Activated CD8-positive, alpha-beta memory T cell treated with anti-CD3 and anti-CD28 coated beads, Interleukin-2, amount 10 ng/mL, durations not matched to agents 7 days and 5 days (primary cell): ENCODE data around the gene STRN3. TPM values are rescaled to one million over a fixed set of nuclear protein-coding genes. Genes with fewer than 3 reads are reported as not detected.
"Not testable (repeated sequence)": the region's sequence is repeated elsewhere in the genome, so short reads cannot be mapped to it uniquely, and the experiment has no call there.

Source experiments
- ATAC-seq: fragments of 150-1000 bp; cut with Tn5 transposase; one replicate; pipeline ENCODE4 v1.10.0; 2021; ENCODE audit warnings: moderate library complexity
- CTCF ChIA-PET: fragments of 350-600 bp; sonication (Branson Sonifier 250); formaldehyde crosslinking; loops from one replicate; lab custom pipeline; 2021; ENCODE audit warnings: antibody characterized with exemption; lab: Charles Lee
- DNase-seq: peaks from one replicate; pipeline ENCODE4 v3.0.0-alpha.2; 2020
- H3K27ac Mint-ChIP-seq: one replicate; pipeline ENCODE4 v1.8.0; 2021; ENCODE audit warnings: mild to moderate bottlenecking, mixed read lengths
- H3K27me3 Mint-ChIP-seq: one replicate; pipeline ENCODE4 v1.8.0; 2021; ENCODE audit warnings: mixed read lengths
- H3K36me3 Mint-ChIP-seq: one replicate; pipeline ENCODE4 v1.8.0; 2021; ENCODE audit warnings: mild to moderate bottlenecking, mixed read lengths
- H3K4me1 Mint-ChIP-seq: one replicate; pipeline ENCODE4 v1.8.0; 2021; ENCODE audit warnings: mixed read lengths
- H3K4me3 Mint-ChIP-seq: one replicate; pipeline ENCODE4 v1.8.0; 2021; ENCODE audit warnings: mild to moderate bottlenecking, moderate library complexity, mixed read lengths
- H3K9me3 Mint-ChIP-seq: one replicate; pipeline ENCODE4 v1.8.0; 2022; ENCODE audit warnings: low read depth, mixed read lengths
- total RNA-seq, 2 experiments: library from RNA; stranded (reverse); gene quantifications; one replicate each; pipeline ENCODE4 v1.2.3, GENCODE V29; 2021

STRN3 gene
- total RNA-seq: 10 to 100 TPM; 21.2 to 24.2 TPM

GRCh38 chr14:31026077-31026449, at the start of gene STRN3:
Gene STRN3 (minus strand): TSS chr14:31026379. CDS start chr14:31026185, 194 bp downstream.
- H3K4me3 Mint-ChIP-seq: peak within 1 kb of the TSS; percentile 90
- CTCF ChIA-PET: interaction anchor here (1.4 to 1.9 kb wide), 2 partner anchors 92 to 102 kb away, joined by 3 to 5 read pairs; no protein-coding TSS in a partner anchor
- no peak for DNase-seq
- no peaks in the 10 kb centered on the region for H3K9me3 Mint-ChIP-seq
- H3K36me3 Mint-ChIP-seq: peaks cover 19% of the 10 kb centered on the region
- no peaks in the 10 kb centered on the region for H3K27me3 Mint-ChIP-seq
- peaks cover 51% of the 10 kb centered on the region for H3K4me1 Mint-ChIP-seq
- peak within 1 kb of the TSS; percentile 96 for H3K27ac Mint-ChIP-seq
- no peak for ATAC-seq

- no peaks in the 10 kb centered on the region for H3K27me3 Mint-ChIP-seq
- no peak overlapping the region for H3K4me3 Mint-ChIP-seq
- H3K36me3 Mint-ChIP-seq: peaks cover 10% of the 10 kb centered on the region
- no peaks in the 10 kb centered on the region for H3K9me3 Mint-ChIP-seq
- no peaks in the 10 kb centered on the region for H3K4me1 Mint-ChIP-seq
- DNase-seq (no peak), ATAC-seq (no peak)
- CTCF ChIA-PET: no interaction called here
- H3K27ac Mint-ChIP-seq: no peak overlapping the region
Observed at GRCh38 chr14:31075144-31075543, 49.0 kb upstream of the STRN3 start.

- CTCF ChIA-PET: no interaction called here
- DNase-seq (no peak), ATAC-seq (no peak)
- Mint-ChIP-seq H3K4me1 (peaks cover 2% of the 10 kb centered on the region), H3K27me3 (no peaks in the 10 kb centered on the region), H3K4me3 (no peak overlapping the region), H3K9me3 (no peaks in the 10 kb centered on the region), H3K36me3 (peaks cover 10% of the 10 kb centered on the region), H3K27ac (no peak overlapping the region)
Observed at GRCh38 chr14:31071151-31071550, 45.0 kb upstream of the STRN3 start.

- ATAC-seq: no peak
- no peak overlapping the region for H3K27ac Mint-ChIP-seq
- H3K4me1 Mint-ChIP-seq: peaks cover 2% of the 10 kb centered on the region
- no peak overlapping the region for H3K4me3 Mint-ChIP-seq
- no peaks in the 10 kb centered on the region for H3K9me3 Mint-ChIP-seq
- CTCF ChIA-PET: no interaction called here
- no peaks in the 10 kb centered on the region for H3K27me3 Mint-ChIP-seq
- DNase-seq: no peak
- H3K36me3 Mint-ChIP-seq: peaks cover 5% of the 10 kb centered on the region
Observed at GRCh38 chr14:31070431-31070830, 44.3 kb upstream of the STRN3 start.

GRCh38 chr14:31069343-31069742, 43.2 kb upstream of the STRN3 start:
- no peaks in the 10 kb centered on the region for H3K9me3 Mint-ChIP-seq
- H3K4me3 Mint-ChIP-seq: no peak overlapping the region
- DNase-seq (no peak), ATAC-seq (no peak)
- CTCF ChIA-PET: no interaction called here
- no peaks in the 10 kb centered on the region for H3K27me3 Mint-ChIP-seq
- H3K36me3 Mint-ChIP-seq: no peaks in the 10 kb centered on the region
- no peak overlapping the region for H3K27ac Mint-ChIP-seq
- peaks cover 2% of the 10 kb centered on the region for H3K4me1 Mint-ChIP-seq

GRCh38 chr14:31068235-31068634, 42.1 kb upstream of the STRN3 start:
- no peaks in the 10 kb centered on the region for H3K9me3 Mint-ChIP-seq
- H3K4me1 Mint-ChIP-seq: peaks cover 2% of the 10 kb centered on the region
- no peaks in the 10 kb centered on the region for H3K27me3 Mint-ChIP-seq
- DNase-seq: no peak
- ATAC-seq: no peak
- H3K27ac Mint-ChIP-seq: no peak overlapping the region
- H3K4me3 Mint-ChIP-seq: no peak overlapping the region
- H3K36me3 Mint-ChIP-seq: no peaks in the 10 kb centered on the region
- CTCF ChIA-PET: no interaction called here

- not testable (repeated sequence) for DNase-seq, H3K4me3 Mint-ChIP-seq, H3K9me3 Mint-ChIP-seq, H3K27me3 Mint-ChIP-seq, H3K4me1 Mint-ChIP-seq, ATAC-seq, H3K36me3 Mint-ChIP-seq, H3K27ac Mint-ChIP-seq
- CTCF ChIA-PET: interaction anchor here (0.7 kb wide), 1 partner anchor 924 kb away, joined by 3 read pairs; no protein-coding TSS in a partner anchor
Observed at GRCh38 chr14:31062908-31063307, 36.7 kb upstream of the STRN3 start.

GRCh38 chr14:31060253-31060875, 34.2 kb upstream of the STRN3 start:
- DNase-seq: no peak
- H3K27ac Mint-ChIP-seq: no peak overlapping the region
- CTCF ChIA-PET: interaction anchor here (1.1 kb wide), 1 partner anchor 13 kb away, joined by 4 read pairs; no protein-coding TSS in a partner anchor
- H3K27me3 Mint-ChIP-seq: no peaks in the 10 kb centered on the region
- no peak overlapping the region for H3K4me3 Mint-ChIP-seq
- no peaks in the 10 kb centered on the region for H3K9me3 Mint-ChIP-seq
- no peaks in the 10 kb centered on the region for H3K36me3 Mint-ChIP-seq
- H3K4me1 Mint-ChIP-seq: peaks cover 2% of the 10 kb centered on the region
- no peak for ATAC-seq

GRCh38 chr14:31059152-31059924, 33.2 kb upstream of the STRN3 start:
- Mint-ChIP-seq H3K27me3 (no peaks in the 10 kb centered on the region), H3K36me3 (no peaks in the 10 kb centered on the region), H3K9me3 (no peaks in the 10 kb centered on the region), H3K4me3 (no peak overlapping the region), H3K4me1 (peaks cover 2% of the 10 kb centered on the region), H3K27ac (no peak overlapping the region)
- ATAC-seq (no peak), DNase-seq (no peak)
- CTCF ChIA-PET: interaction anchor here (1.1 kb wide), 1 partner anchor 14 kb away, joined by 4 read pairs; no protein-coding TSS in a partner anchor

- no peak for ATAC-seq
- H3K36me3 Mint-ChIP-seq: peaks cover 1% of the 10 kb centered on the region
- H3K9me3 Mint-ChIP-seq: no peaks in the 10 kb centered on the region
- H3K27me3 Mint-ChIP-seq: no peaks in the 10 kb centered on the region
- no peak for DNase-seq
- CTCF ChIA-PET: no interaction called here
- H3K27ac Mint-ChIP-seq: no peak overlapping the region
- H3K4me3 Mint-ChIP-seq: no peak overlapping the region
- H3K4me1 Mint-ChIP-seq: peaks cover 2% of the 10 kb centered on the region
Observed at GRCh38 chr14:31057701-31058364, 31.7 kb upstream of the STRN3 start.

- Mint-ChIP-seq H3K9me3 (no peaks in the 10 kb centered on the region), H3K27ac (no peak overlapping the region), H3K4me3 (no peak overlapping the region), H3K4me1 (peaks cover 2% of the 10 kb centered on the region), H3K36me3 (peaks cover 1% of the 10 kb centered on the region), H3K27me3 (no peaks in the 10 kb centered on the region)
- DNase-seq (no peak), ATAC-seq (no peak)
- CTCF ChIA-PET: no interaction called here
Observed at GRCh38 chr14:31057035-31057434, 30.9 kb upstream of the STRN3 start.

- H3K27ac Mint-ChIP-seq, DNase-seq, H3K27me3 Mint-ChIP-seq, H3K36me3 Mint-ChIP-seq, H3K9me3 Mint-ChIP-seq, H3K4me3 Mint-ChIP-seq, H3K4me1 Mint-ChIP-seq, ATAC-seq: not testable (repeated sequence)
- CTCF ChIA-PET: interaction anchor here (1.6 kb wide), 1 partner anchor 30 kb away, joined by 3 read pairs; no protein-coding TSS in a partner anchor
Observed at GRCh38 chr14:31052905-31053586, 26.9 kb upstream of the STRN3 start.

GRCh38 chr14:31051511-31051910, 25.3 kb upstream of the STRN3 start:
- DNase-seq (no peak), ATAC-seq (no peak)
- Mint-ChIP-seq H3K9me3 (no peaks in the 10 kb centered on the region), H3K36me3 (peaks cover 3% of the 10 kb centered on the region), H3K4me3 (no peak overlapping the region), H3K4me1 (peaks cover 4% of the 10 kb centered on the region), H3K27me3 (no peaks in the 10 kb centered on the region), H3K27ac (no peak overlapping the region)
- CTCF ChIA-PET: no interaction called here
